HEK293 (cell line): ENCODE results near the gene SHBG.

ENCODE experiments used
- CTCF ChIA-PET: fragments of 350-600 bp; formaldehyde crosslinking; extraction: SDS; loops from one replicate; lab custom pipeline; 2021; ENCODE audit warnings: antibody characterized with exemption; lab: Yijun Ruan, JAX
- POLR2A ChIA-PET: fragments of 300-600 bp; formaldehyde crosslinking; extraction: SDS; loops from one replicate; lab custom pipeline; 2020; ENCODE audit warnings: antibody characterized with exemption, inconsistent platforms; lab: Yijun Ruan, JAX
- H3K27ac ChIP-seq: fragments of 200-500 bp; sonication (Bioruptor generic); 2 replicates; pipeline ENCODE4 v1.5.1; 2014; ENCODE audit warnings: low read depth, low read length, control low read depth, inconsistent platforms; ENCODE audit errors: extremely low read depth
- H3K36me3 ChIP-seq, 2 experiments: fragments of 200-500 bp in 1 of 2; sonication (Bioruptor generic) in 1 of 2; 1 replicate in 1 of 2; 2 replicates in 1 of 2; pipeline ENCODE4 v1.5.1; 2014 to 2017; ENCODE audit warnings: inconsistent platforms in 2 of 2, low read length in 2 of 2; ENCODE audit not compliant: control insufficient read depth in 2 of 2, insufficient read depth in 1 of 2
- H3K4me1 ChIP-seq: fragments of 200-500 bp; sonication (Bioruptor generic); 2 replicates; pipeline ENCODE4 v1.5.1; 2014; ENCODE audit warnings: mild to moderate bottlenecking, low read length, inconsistent platforms; ENCODE audit not compliant: control insufficient read depth, insufficient read depth
- H3K4me3 ChIP-seq: 2 replicates; pipeline ENCODE4 v1.5.1; 2011; ENCODE audit warnings: low read depth, mild to moderate bottlenecking, control low read depth, low read length, moderate library complexity
- H3K9me3 ChIP-seq: fragments of 200-500 bp; sonication (Bioruptor generic); 2 replicates; pipeline ENCODE4 v1.5.1; 2014; ENCODE audit warnings: low read depth, low read length, inconsistent platforms; ENCODE audit not compliant: control insufficient read depth, insufficient read depth
- ATF2 ChIP-seq: fragments of 450-650 bp; formaldehyde crosslinking; IDR thresholded peaks from 2 replicates; pipeline ENCODE4 v1.5.1; 2016; ENCODE audit warnings: missing biosample characterization, missing genetic modification characterization, low read depth
- GLI4 ChIP-seq: fragments of 450-650 bp; formaldehyde crosslinking; IDR thresholded peaks from 2 replicates; pipeline ENCODE4 v1.5.1; 2016; ENCODE audit warnings: missing biosample characterization, missing genetic modification characterization
- KLF16 ChIP-seq: fragments of 450-650 bp; formaldehyde crosslinking; IDR thresholded peaks from 2 replicates; pipeline ENCODE4 v1.5.1; 2017; ENCODE audit warnings: missing biosample characterization, missing genetic modification characterization
- MEIS1 ChIP-seq: sonication (generic); formaldehyde crosslinking; IDR thresholded peaks from 2 replicates; pipeline ENCODE4 v1.8.1; 2022; ENCODE audit warnings: missing genetic modification reagents, mild to moderate bottlenecking, borderline replicate concordance
- PRDM10 ChIP-seq: fragments of 450-650 bp; formaldehyde crosslinking; IDR thresholded peaks from 2 replicates; pipeline ENCODE4 v1.5.1; 2016; ENCODE audit warnings: missing biosample characterization, missing genetic modification characterization
- SALL2 ChIP-seq: fragments of 450-650 bp; formaldehyde crosslinking; IDR thresholded peaks from 2 replicates; pipeline ENCODE4 v1.5.0; 2017; ENCODE audit warnings: missing biosample characterization, mild to moderate bottlenecking, missing genetic modification characterization, borderline replicate concordance
- SP3 ChIP-seq: fragments of 450-650 bp; formaldehyde crosslinking; IDR thresholded peaks from 2 replicates; pipeline ENCODE4 v1.5.1; 2016; ENCODE audit warnings: missing biosample characterization, missing genetic modification characterization
- ZBTB26 ChIP-seq: fragments of 450-650 bp; formaldehyde crosslinking; optimal IDR thresholded peaks from 2 replicates; pipeline ENCODE3; 2016; ENCODE audit warnings: missing biosample characterization, mild to moderate bottlenecking, missing genetic modification characterization
- ZFP41 ChIP-seq: fragments of 450-650 bp; formaldehyde crosslinking; IDR thresholded peaks from 2 replicates; pipeline ENCODE4 v1.5.1; 2016; ENCODE audit warnings: missing biosample characterization, missing genetic modification characterization, borderline replicate concordance
- ZNF16 ChIP-seq: fragments of 450-650 bp; formaldehyde crosslinking; IDR thresholded peaks from 2 replicates; pipeline ENCODE4 v1.5.1; 2016; ENCODE audit warnings: low read depth, missing biosample characterization, missing genetic modification characterization
- ZNF24 ChIP-seq: fragments of 450-650 bp; formaldehyde crosslinking; IDR thresholded peaks from 2 replicates; pipeline ENCODE4 v1.5.1; 2016; ENCODE audit warnings: missing biosample characterization, missing genetic modification characterization
- ZNF26 ChIP-seq: fragments of 450-650 bp; formaldehyde crosslinking; IDR thresholded peaks from 2 replicates; pipeline ENCODE4 v1.5.1; 2016; ENCODE audit warnings: missing biosample characterization, missing genetic modification characterization
- ZNF354C ChIP-seq: fragments of 450-650 bp; formaldehyde crosslinking; IDR thresholded peaks from 2 replicates; pipeline ENCODE4 v1.5.1; 2016; ENCODE audit warnings: missing biosample characterization, missing genetic modification characterization, low read depth, borderline replicate concordance
- ZNF362 ChIP-seq: fragments of 450-650 bp; formaldehyde crosslinking; IDR thresholded peaks from 2 replicates; pipeline ENCODE4 v1.5.1; 2016; ENCODE audit warnings: missing biosample characterization, missing genetic modification characterization
- ZNF510 ChIP-seq: fragments of 450-650 bp; formaldehyde crosslinking; IDR thresholded peaks from 2 replicates; pipeline ENCODE4 v1.5.1; 2018; ENCODE audit warnings: mild to moderate bottlenecking, missing genetic modification characterization, missing biosample characterization; ENCODE audit not compliant: insufficient replicate concordance
- ZNF529 ChIP-seq: fragments of 450-650 bp; formaldehyde crosslinking; IDR thresholded peaks from 2 replicates; pipeline ENCODE4 v1.5.1; 2017; ENCODE audit warnings: missing genetic modification characterization, missing biosample characterization; ENCODE audit not compliant: insufficient replicate concordance
- ZNF561 ChIP-seq: fragments of 450-650 bp; IDR thresholded peaks from 2 replicates; pipeline ENCODE4 v1.5.1; 2018; ENCODE audit warnings: missing biosample characterization, missing genetic modification characterization, borderline replicate concordance
- ZNF596 ChIP-seq: fragments of 450-650 bp; IDR thresholded peaks from 2 replicates; pipeline ENCODE4 v1.5.0; 2018; ENCODE audit warnings: missing biosample characterization, mild to moderate bottlenecking, missing genetic modification characterization, moderate library complexity
- ZNF623 ChIP-seq: fragments of 450-650 bp; formaldehyde crosslinking; IDR thresholded peaks from 2 replicates; pipeline ENCODE4 v1.5.1; 2016; ENCODE audit warnings: missing biosample characterization, missing genetic modification characterization
- ZNF654 ChIP-seq: fragments of 450-650 bp; formaldehyde crosslinking; IDR thresholded peaks from 2 replicates; pipeline ENCODE4 v1.5.1; 2016; ENCODE audit warnings: low read depth, missing biosample characterization, missing genetic modification characterization
- ZNF658 ChIP-seq: fragments of 450-650 bp; formaldehyde crosslinking; IDR thresholded peaks from 2 replicates; pipeline ENCODE4; 2016; ENCODE audit warnings: missing biosample characterization, missing genetic modification characterization
- ZNF791 ChIP-seq: fragments of 450-650 bp; formaldehyde crosslinking; IDR thresholded peaks from 2 replicates; pipeline ENCODE4 v1.5.1; 2016; ENCODE audit warnings: missing biosample characterization, missing genetic modification characterization
- ZNF837 ChIP-seq: fragments of 450-650 bp; formaldehyde crosslinking; IDR thresholded peaks from 2 replicates; pipeline ENCODE4 v1.5.1; 2016; ENCODE audit warnings: missing biosample characterization, missing genetic modification characterization

SHBG gene

GRCh38 chr17:7615265-7615747 is 14.6 kb upstream of the SHBG start:
- CTCF ChIA-PET = interaction anchor here (0.6 to 5.1 kb wide), 22 partner anchors 9 to 503 kb away, joined by 3 to 30 read pairs (median 5); partner anchors contain the start of genes SAT2, TP53 and WRAP53
- POLR2A ChIA-PET = interaction anchor here (0.6 to 6.9 kb wide), 20 partner anchors 9 to 373 kb away, joined by 3 to 52 read pairs (median 6); partner anchors contain the start of genes ATP1B2, CNTROB, EFNB3 and GABARAP
- peak overlapping the region; percentile 41 for H3K4me3 ChIP-seq
- TF ChIP-seq ZNF24 (tag by site-specific recombination) = no peak
- TF ChIP-seq ZNF354C (tag by site-specific recombination) = no peak
- peak; percentile 79 for TF ChIP-seq ZNF362
- TF ChIP-seq PRDM10 (tag by site-specific recombination) = no peak; the same call in 1 of the 2 replicates
- TF ChIP-seq ZNF510 (tag by site-specific recombination) = no peak
- TF ChIP-seq KLF16 (tag by site-specific recombination) = no peak
- TF ChIP-seq MEIS1 (CRISPR knock-in tag) = no peak
- TF ChIP-seq ZFP41 = no peak
- no peak for TF ChIP-seq ZNF529 (tag by site-specific recombination)
- TF ChIP-seq ZBTB26 (tag by site-specific recombination) = peak; percentile 14
- no peak for TF ChIP-seq ZNF16 (tag by site-specific recombination)
- no peak for TF ChIP-seq ATF2 (tag by site-specific recombination)
- TF ChIP-seq ZNF658 (tag by site-specific recombination) = no peak
- TF ChIP-seq SALL2 (tag by site-specific recombination) = no peak
- no peak for TF ChIP-seq ZNF654 (tag by site-specific recombination)
- no peak for TF ChIP-seq ZNF596
- TF ChIP-seq ZNF26 (tag by site-specific recombination) = no peak
- no peak for TF ChIP-seq SP3 (tag by site-specific recombination)
- no peak for TF ChIP-seq GLI4 (tag by site-specific recombination)
- TF ChIP-seq ZNF561 (tag by site-specific recombination) = no peak
- no peak for TF ChIP-seq ZNF791 (tag by site-specific recombination)
- TF ChIP-seq ZNF623 = no peak
- TF ChIP-seq ZNF837 (tag by site-specific recombination) = no peak

More at GRCh38 chr17:7615265-7615747, 14.6 kb upstream of the SHBG start:
- H3K4me1 ChIP-seq = peaks cover 22% of the 10 kb centered on the region
- H3K9me3 ChIP-seq = no peaks in the 10 kb centered on the region
- H3K36me3 ChIP-seq = peaks cover 21% of the 10 kb centered on the region in 2 experiments; a peak in 2 of 3 replicates
- H3K27ac ChIP-seq = peak overlapping the region; percentile 97
